Hepatocyte (in vitro differentiated cells): ENCODE data around the gene RPL14. TPM values are rescaled to one million over a fixed set of nuclear protein-coding genes. Genes with fewer than 3 reads are reported as not detected.
A peak's percentile ranks its signal among the peaks of the same experiment; 100 is the strongest.

Source experiments
- DNase-seq: peaks from one replicate; pipeline ENCODE4 v3.0.0-alpha.2; 2016; ENCODE audit warnings: low spot score
- H2AFZ ChIP-seq: fragments of 200-600 bp; sonication (generic); 2 replicates; pipeline ENCODE4 v1.6.0; 2016; ENCODE audit warnings: antibody characterized with exemption, mild to moderate bottlenecking
- H3K27ac ChIP-seq: fragments of 200-600 bp; sonication (generic); 2 replicates; pipeline ENCODE4 v1.5.1; 2016; ENCODE audit warnings: mild to moderate bottlenecking
- H3K27me3 ChIP-seq: fragments of 200-600 bp; sonication (generic); 2 replicates; pipeline ENCODE4 v1.6.1; 2016
- H3K36me3 ChIP-seq: fragments of 200-600 bp; sonication (generic); replicated peaks from 2 replicates; pipeline ENCODE4 v1.5.1; 2016; ENCODE audit warnings: low read depth; ENCODE audit not compliant: insufficient read depth
- H3K4me1 ChIP-seq: fragments of 200-600 bp; sonication (generic); 2 replicates; pipeline ENCODE4 v1.5.1; 2016; ENCODE audit warnings: mild to moderate bottlenecking, moderate library complexity; ENCODE audit not compliant: insufficient read depth
- H3K4me2 ChIP-seq: fragments of 200-600 bp; sonication (generic); 2 replicates; pipeline ENCODE4 v1.6.0; 2016
- H3K4me3 ChIP-seq: fragments of 200-600 bp; sonication (generic); 2 replicates; pipeline ENCODE4 v1.5.1; 2016; ENCODE audit warnings: mild to moderate bottlenecking
- H3K79me2 ChIP-seq: fragments of 200-600 bp; sonication (generic); 2 replicates; pipeline ENCODE4 v1.6.0; 2017; ENCODE audit warnings: mild to moderate bottlenecking
- H3K9me2 ChIP-seq: fragments of 200-600 bp; sonication (generic); replicated peaks from 2 replicates; pipeline ENCODE4 v1.6.0; 2017; ENCODE audit warnings: mild to moderate bottlenecking; ENCODE audit not compliant: insufficient read depth
- H3K9me3 ChIP-seq: fragments of 200-600 bp; sonication (generic); 2 replicates; pipeline ENCODE4 v1.5.1; 2016; ENCODE audit warnings: low read depth, mild to moderate bottlenecking
- H4K20me1 ChIP-seq: fragments of 200-600 bp; sonication (generic); 2 replicates; pipeline ENCODE4 v1.6.0; 2016; ENCODE audit warnings: mild to moderate bottlenecking; ENCODE audit not compliant: insufficient read depth, poor library complexity, severe bottlenecking
- CTCF ChIP-seq: fragments of 200-600 bp; sonication (generic); IDR thresholded peaks from 2 replicates; pipeline ENCODE4 v1.5.1; 2016; ENCODE audit warnings: antibody characterized with exemption, mild to moderate bottlenecking; ENCODE audit not compliant: poor library complexity
- EZH2 ChIP-seq: fragments of 200-600 bp; sonication (generic); IDR thresholded peaks from 2 replicates; pipeline ENCODE4 v1.6.1; 2016; ENCODE audit warnings: antibody characterized with exemption, mild to moderate bottlenecking, borderline replicate concordance
- EZH2phosphoT487 ChIP-seq: fragments of 200-600 bp; sonication (generic); IDR thresholded peaks from one replicate; pipeline ENCODE4 v1.6.1; 2018; ENCODE audit warnings: antibody characterized with exemption, mild to moderate bottlenecking, low read depth, moderate library complexity; ENCODE audit not compliant: unreplicated experiment, severe bottlenecking
- WGBS: methylation state at CpG from one replicate; pipeline ENCODE4 v1.1.6; 2016; ENCODE audit warnings: low lambda C conversion rate; ENCODE audit errors: missing lambda C conversion rate; 5-methylcytosine and 5-hydroxymethylcytosine counted together
- polyA plus RNA-seq: library from polyadenylated mRNA; unstranded; fragments of >200 nt; fragmentation: Nextera tagmentation; extraction: Ambion mirVana; gene quantifications from 2 replicates; pipeline ENCODE4 v1.2.1, GENCODE V29; 2016
- total RNA-seq: library from RNA; depleted of rRNA; stranded (reverse); fragments of >200 nt; gene quantifications from 2 replicates; pipeline ENCODE4 v1.2.3, GENCODE V29; 2014

The RPL14 gene
- total and polyA plus RNA-seq, 2 experiments from 2014 or later, result 395 to 492 TPM

GRCh38 chr3:40450438-40450837 is 6.7 kb upstream of the RPL14 start:
- WGBS, result 83% methylated on average over 2 of the region's 2 CpGs
- no peak overlapping the region for H3K27ac ChIP-seq

GRCh38 chr3:40451551-40451950 is 5.6 kb upstream of the RPL14 start:
- Histone ChIP-seq H4K20me1 (no peaks in the 10 kb centered on the region), H3K27ac (peak overlapping the region; percentile 92), H3K4me3 (no peak overlapping the region), H3K4me1 (peaks cover 14% of the 10 kb centered on the region), H3K9me3 (no peaks in the 10 kb centered on the region), H3K4me2 (no peak overlapping the region), H3K79me2 (peaks cover 4% of the 10 kb centered on the region), H3K36me3 (no peaks in the 10 kb centered on the region), H3K27me3 (no peaks in the 10 kb centered on the region), H2AFZ (no peak overlapping the region), H3K9me2 (no peaks in the 10 kb centered on the region)
- no peak for TF ChIP-seq EZH2
- TF ChIP-seq CTCF, result no peak
- TF ChIP-seq EZH2phosphoT487, result no peak
- no peak for DNase-seq

More at GRCh38 chr3:40450438-40450837, 6.7 kb upstream of the RPL14 start:
- no peaks in the 10 kb centered on the region for H3K79me2 ChIP-seq
- no peaks in the 10 kb centered on the region for H3K9me3 ChIP-seq
- no peaks in the 10 kb centered on the region for H3K36me3 ChIP-seq
- H3K4me2 ChIP-seq, result no peak overlapping the region
- TF ChIP-seq EZH2, result no peak
- TF ChIP-seq EZH2phosphoT487, result no peak
- TF ChIP-seq CTCF, result no peak
- H3K4me3 ChIP-seq, result no peak overlapping the region
- H3K9me2 ChIP-seq, result no peaks in the 10 kb centered on the region
- H4K20me1 ChIP-seq, result no peaks in the 10 kb centered on the region
- no peak overlapping the region for H2AFZ ChIP-seq
- DNase-seq, result no peak
- no peaks in the 10 kb centered on the region for H3K27me3 ChIP-seq
- H3K4me1 ChIP-seq, result peaks cover 14% of the 10 kb centered on the region

- H3K36me3 ChIP-seq, result no peaks in the 10 kb centered on the region
- TF ChIP-seq EZH2phosphoT487 (no peak), EZH2 (no peak), CTCF (no peak)
- H4K20me1 ChIP-seq, result no peaks in the 10 kb centered on the region
- H3K9me2 ChIP-seq, result no peaks in the 10 kb centered on the region
- 90% methylated on average over 1 of the region's 1 CpG for WGBS
- H3K79me2 ChIP-seq, result peaks cover 4% of the 10 kb centered on the region
- peak overlapping the region; percentile 76 for H3K4me2 ChIP-seq
- H3K4me1 ChIP-seq, result peaks cover 14% of the 10 kb centered on the region
- H3K27ac ChIP-seq, result peak overlapping the region; percentile 92
- no peaks in the 10 kb centered on the region for H3K9me3 ChIP-seq
- H2AFZ ChIP-seq, result peak overlapping the region; percentile 62
- peak overlapping the region; percentile 17 for H3K4me3 ChIP-seq
- no peak for DNase-seq
- no peaks in the 10 kb centered on the region for H3K27me3 ChIP-seq
These were observed 5.1 kb upstream of the RPL14 start for GRCh38 chr3:40452057-40452456.

GRCh38 chr3:40452562-40452875 is 4.6 kb upstream of the RPL14 start:
- Histone ChIP-seq H3K27me3 (no peaks in the 10 kb centered on the region), H3K4me3 (peak overlapping the region; percentile 17), H3K79me2 (peaks cover 6% of the 10 kb centered on the region), H2AFZ (peak overlapping the region; percentile 62), H3K9me2 (no peaks in the 10 kb centered on the region), H3K36me3 (no peaks in the 10 kb centered on the region), H3K4me2 (peak overlapping the region; percentile 76), H3K4me1 (peaks cover 14% of the 10 kb centered on the region), H3K27ac (peak overlapping the region; percentile 92), H3K9me3 (no peaks in the 10 kb centered on the region), H4K20me1 (no peaks in the 10 kb centered on the region)
- DNase-seq, result no peak
- TF ChIP-seq EZH2phosphoT487, result no peak
- no peak for TF ChIP-seq CTCF
- no peak for TF ChIP-seq EZH2
- 5% methylated on average over 7 of the region's 7 CpGs for WGBS
